ENCODE data around the gene LY9.
A peak's percentile ranks its signal among the peaks of the same experiment; 100 is the strongest.
"Not testable (repeated sequence)": the region's sequence is repeated elsewhere in the genome, so short reads cannot be mapped to it uniquely, and the experiment has no call there.

LY9 gene

DNA sequence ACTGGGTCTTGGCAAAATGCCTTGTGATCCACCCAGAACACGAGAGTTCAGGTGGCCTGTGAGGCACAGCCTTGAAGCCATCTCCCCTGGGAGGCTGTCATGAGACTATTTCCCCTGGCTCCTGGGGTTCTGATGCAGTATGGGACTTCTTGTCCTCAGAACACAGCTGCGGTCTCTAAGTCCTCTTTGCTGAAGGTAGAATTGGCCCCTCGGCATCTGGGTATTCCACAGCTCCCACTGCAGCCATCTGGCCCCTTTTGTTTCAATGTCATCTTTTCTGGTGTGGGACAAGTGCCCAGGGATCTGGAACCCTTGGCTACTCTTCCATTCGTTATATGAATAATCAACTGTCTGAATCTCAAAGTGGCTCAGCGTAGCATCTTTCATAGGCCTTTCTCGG, 17.0 kb upstream of the LY9 start:
- TF ChIP-seq, protein P1, sequence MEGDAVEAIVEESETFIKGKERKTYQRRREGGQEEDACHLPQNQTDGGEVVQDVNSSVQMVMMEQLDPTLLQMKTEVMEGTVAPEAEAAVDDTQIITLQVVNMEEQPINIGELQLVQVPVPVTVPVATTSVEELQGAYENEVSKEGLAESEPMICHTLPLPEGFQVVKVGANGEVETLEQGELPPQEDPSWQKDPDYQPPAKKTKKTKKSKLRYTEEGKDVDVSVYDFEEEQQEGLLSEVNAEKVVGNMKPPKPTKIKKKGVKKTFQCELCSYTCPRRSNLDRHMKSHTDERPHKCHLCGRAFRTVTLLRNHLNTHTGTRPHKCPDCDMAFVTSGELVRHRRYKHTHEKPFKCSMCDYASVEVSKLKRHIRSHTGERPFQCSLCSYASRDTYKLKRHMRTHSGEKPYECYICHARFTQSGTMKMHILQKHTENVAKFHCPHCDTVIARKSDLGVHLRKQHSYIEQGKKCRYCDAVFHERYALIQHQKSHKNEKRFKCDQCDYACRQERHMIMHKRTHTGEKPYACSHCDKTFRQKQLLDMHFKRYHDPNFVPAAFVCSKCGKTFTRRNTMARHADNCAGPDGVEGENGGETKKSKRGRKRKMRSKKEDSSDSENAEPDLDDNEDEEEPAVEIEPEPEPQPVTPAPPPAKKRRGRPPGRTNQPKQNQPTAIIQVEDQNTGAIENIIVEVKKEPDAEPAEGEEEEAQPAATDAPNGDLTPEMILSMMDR (IDR thresholded peaks at IDR 0.05; ENCODE audit: low read depth, low read length, missing control alignments) = no peak
- no peak overlapping the region for H3K4me3 ChIP-seq (replicated peaks; ENCODE audit: low read depth, low read length)
- no peak for DNase-seq (ENCODE audit: extremely low read depth, low read depth)

- no peak overlapping the region for H3K4me3 ChIP-seq (replicated peaks; ENCODE audit: low read depth, low read length)
- no peak for DNase-seq (ENCODE audit: extremely low read depth, low read depth)
- TF ChIP-seq, protein P1 (IDR thresholded peaks at IDR 0.05; ENCODE audit: low read depth, low read length, missing control alignments) = peak; percentile 16
Measured at GRCh38 chr1:160779626-160780397, 16.2 kb upstream of the LY9 start.

DNA sequence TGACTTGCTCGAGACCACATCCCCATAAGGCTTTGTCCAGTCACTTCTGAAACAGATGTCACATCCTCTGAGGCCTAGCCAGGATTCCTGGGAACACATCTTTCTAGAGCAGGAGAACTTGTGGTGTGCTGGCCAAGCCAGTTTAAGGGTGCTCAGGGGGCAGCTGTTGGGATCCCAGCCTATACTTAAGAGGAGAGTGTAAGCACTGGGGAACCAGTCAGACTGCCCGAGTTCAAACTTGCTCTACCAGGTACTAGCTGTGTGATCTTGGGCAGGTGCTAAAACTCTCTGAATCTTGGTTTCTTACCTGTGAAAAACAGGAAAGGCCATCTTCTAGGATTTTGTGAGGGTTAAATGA, 15.6 kb upstream of the LY9 start:
- H3K4me3 ChIP-seq (replicated peaks; ENCODE audit: low read depth, low read length) = no peak overlapping the region
- no peak for DNase-seq (ENCODE audit: extremely low read depth, low read depth)
- TF ChIP-seq, protein P1 (IDR thresholded peaks at IDR 0.05; ENCODE audit: low read depth, low read length, missing control alignments) = no peak

GRCh38 chr1:160781186-160781766, 14.7 kb upstream of the LY9 start:
- TF ChIP-seq, protein P1 (IDR thresholded peaks at IDR 0.05; ENCODE audit: low read depth, low read length, missing control alignments) = no peak
- no peak for DNase-seq (ENCODE audit: extremely low read depth, low read depth)
- H3K4me3 ChIP-seq (replicated peaks; ENCODE audit: low read depth, low read length) = no peak overlapping the region

DNA sequence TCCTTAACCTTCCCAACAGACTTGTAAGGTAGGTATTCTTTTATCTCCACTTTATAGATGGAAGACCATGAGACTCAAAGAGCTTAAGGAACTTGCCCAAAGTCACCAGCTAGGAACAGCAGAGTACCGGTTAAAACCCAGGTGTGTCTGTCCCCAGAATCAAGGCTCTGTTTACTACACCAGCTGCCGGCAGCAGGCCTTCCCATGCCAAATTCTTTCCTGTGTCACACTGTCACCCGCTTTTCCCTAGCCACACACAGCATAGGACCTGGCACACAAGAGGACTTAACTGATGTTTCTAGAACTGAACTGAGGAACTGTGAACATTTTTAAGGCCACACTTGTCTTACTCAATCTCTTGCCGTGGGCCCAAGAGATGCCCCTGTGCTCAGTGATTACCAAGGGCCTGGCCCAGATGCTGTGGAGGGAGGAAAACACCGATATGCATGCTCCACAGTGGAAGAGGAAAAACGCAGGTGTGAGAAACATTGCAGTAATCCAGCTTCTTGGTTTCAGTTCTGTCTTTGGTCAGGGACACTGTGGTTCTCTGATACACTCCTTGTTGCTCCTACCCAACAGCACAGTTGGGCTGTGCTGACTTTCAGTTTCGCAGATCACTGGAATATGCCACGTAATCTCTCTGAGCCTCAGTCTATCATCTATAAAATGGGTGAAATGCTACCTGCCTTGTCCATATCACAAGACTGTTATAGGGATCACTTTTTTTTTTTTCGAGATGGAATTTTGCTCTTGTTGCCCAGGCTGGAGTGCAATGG, 13.9 kb upstream of the LY9 start:
- no peak for DNase-seq (ENCODE audit: extremely low read depth, low read depth)
- no peak overlapping the region for H3K4me3 ChIP-seq (replicated peaks; ENCODE audit: low read depth, low read length)
- TF ChIP-seq, protein P1 (IDR thresholded peaks at IDR 0.05; ENCODE audit: low read depth, low read length, missing control alignments) = no peak

- not testable (repeated sequence) for DNase-seq (ENCODE audit: extremely low read depth, low read depth); H3K4me3 ChIP-seq (replicated peaks; ENCODE audit: low read depth, low read length)
Measured at GRCh38 chr1:160782988-160783765, 12.8 kb upstream of the LY9 start.

Measured in HFF-Myc (cell line).